DLD1 (cell line): ENCODE measurements around the gene PRKCB.

Experiments used
- in situ Hi-C: cut with HindIII; loops from 2 replicates; pipeline ENCODE4 v1.10.0; 2017; ENCODE audit warnings: low sequenced_read_pairs

Gene PRKCB

DNA sequence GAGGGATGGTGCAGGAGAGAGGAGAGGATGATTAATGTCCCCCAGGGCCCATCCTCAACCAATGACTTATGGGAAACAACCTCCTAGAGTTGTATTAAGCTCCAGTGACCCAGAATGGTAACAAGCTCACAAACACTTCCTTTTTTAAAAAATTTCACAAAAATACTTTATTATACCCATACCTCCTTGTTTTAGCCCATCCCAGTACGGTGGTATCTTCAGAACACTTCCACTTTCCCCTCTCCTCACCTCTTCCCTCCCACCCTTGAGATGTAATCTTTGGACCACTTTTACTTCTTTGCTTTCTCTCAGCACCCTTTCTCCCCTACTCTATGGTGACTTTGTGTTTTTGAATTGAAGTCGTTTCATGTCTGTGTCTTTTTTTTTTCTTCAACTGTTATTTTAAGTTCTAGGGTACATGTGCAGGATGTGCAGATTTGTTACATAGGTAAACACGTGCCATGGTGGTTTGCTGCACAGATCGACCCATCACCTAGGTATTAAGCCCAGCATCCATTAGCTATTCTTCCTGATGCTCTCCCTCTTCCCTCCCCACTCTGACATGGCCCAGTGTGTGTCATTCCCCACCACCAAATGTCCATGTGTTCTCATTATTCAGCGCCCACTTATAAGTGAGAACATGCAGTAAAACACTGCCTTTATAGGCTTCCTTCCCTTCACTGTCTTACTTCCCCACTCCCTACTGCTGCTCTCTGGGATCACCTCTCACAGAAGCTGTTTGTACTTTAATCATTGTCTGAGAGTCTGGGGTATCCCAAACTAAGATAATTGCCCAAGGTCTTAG is 124.5 kb downstream of the PRKCB start:
- in situ Hi-C loops: no loop called here

DNA sequence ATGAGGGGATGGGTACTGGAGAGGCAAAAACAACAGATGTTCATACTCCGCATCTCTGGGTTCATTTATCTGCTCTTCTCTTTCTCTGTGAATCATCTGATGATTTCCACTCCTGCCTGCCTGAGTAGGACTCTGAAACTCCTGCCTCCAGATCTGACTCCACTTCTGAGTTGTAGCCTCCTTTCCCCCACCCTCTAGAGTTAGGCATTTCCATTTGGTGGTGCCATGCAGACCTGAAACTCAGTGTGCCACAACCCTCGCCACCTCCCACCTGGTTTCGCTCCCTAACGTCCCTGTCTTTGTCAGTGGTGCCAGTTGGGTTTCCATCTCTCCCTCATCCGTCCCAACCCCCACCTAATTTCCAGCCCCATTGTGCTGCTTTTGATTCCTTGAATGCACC is 126.2 kb downstream of the PRKCB start:
- in situ Hi-C loops: no loop called here

DNA sequence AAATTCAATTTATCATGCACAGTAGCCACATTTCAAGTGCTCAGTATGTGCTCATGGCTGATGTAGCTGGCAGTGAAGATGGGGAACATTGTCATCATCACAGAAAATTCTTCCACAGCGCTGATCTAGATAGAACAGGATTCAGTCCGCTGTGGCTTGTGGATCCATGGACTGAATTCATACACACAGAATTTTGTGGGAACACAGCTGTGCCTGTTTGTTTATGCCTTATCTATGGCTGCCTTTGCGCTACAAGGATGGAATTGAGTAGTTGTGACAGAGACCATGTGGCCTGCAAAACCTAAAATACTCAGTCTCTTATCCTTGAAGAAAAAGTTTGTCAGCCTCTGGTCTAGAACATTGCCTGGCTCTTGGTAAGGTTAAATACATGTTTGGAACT is 128.4 kb downstream of the PRKCB start:
- in situ Hi-C loops: no loop called here

DNA sequence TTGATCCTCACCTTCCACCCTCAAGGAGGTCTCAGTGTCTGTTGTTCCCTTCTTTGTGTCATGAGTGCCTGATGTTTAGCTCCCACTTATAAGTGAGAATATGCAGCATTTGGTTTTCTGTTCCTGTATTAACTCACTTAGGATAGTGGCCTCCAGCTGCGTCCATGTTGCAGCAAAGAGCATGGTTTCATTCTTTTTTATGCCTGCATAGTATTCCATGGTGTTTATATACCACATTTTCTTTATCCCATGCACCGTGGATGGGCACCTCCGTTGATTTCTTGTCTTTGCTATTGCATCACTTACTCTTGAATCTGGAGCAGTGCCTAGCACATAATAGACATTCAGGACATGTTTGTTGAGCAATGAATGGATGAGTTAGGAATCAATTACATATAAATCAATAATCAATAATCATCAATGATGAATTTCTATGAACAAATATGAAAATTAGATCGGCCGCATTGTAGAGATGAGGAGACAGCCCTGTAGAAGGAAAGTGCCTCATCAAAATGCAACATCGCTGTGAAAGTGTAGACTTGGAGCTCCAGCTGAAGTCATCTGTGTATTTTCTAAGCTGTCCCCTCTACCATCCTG is 129.5 kb downstream of the PRKCB start:
- in situ Hi-C loops: no loop called here

DNA sequence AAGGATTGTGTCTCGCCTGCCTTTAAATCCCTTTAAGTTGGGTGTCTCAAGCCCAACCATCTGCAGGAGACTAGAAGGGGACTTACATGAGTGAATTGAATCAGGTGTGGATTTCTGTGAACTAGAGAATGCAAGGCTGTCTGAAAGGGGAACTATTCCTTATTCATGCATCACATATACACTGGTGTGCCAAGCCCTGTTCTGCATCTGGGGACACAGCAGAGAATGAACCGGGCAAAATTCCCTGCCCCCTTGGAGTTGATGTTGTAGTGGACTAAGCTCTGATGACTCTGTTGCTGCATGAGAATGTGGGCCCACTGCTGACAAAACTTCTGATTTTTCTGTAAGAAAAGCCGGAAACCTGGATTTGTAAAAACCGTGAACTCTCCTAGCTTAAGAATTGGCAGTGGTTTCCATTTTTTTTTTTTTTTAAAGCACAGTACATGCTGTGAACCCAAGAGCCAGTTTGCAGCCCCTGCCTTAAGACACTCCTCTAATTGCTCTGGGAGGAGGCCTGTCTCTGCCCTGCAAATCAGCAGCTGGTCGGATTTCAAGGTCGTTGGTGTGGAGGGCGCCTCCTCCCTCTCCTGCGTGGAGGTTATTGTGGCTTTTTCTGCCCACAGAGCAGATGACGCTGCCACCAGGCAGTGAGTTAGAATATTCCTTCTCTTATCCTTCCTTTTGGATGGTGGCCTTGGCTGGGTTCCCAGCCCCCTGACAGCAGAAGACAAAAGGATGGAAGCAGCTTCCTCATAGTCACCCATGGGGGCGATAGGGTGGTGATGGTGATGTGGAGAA is 131.0 kb downstream of the PRKCB start:
- in situ Hi-C loops: no loop called here

DNA sequence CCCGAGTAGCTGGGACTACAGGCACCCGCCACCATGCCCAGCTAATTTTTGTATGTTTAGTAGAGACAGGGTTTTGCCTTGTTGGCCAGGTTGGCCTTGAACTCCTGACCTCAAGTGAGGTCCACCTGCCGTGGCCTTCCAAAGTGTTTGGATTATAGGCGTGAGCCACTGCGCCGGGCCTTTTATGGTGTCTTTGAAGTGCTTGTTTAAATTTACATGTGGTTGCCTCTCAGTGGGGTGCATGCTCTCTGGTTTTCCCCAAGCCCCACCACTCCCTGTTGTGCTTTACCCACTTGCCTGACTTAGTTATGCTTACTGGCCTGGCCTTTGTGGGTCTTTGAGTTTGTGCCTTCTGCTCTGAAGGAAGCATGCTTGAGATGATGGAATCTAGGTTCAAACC is 132.0 kb downstream of the PRKCB start:
- in situ Hi-C loops: no loop called here

DNA sequence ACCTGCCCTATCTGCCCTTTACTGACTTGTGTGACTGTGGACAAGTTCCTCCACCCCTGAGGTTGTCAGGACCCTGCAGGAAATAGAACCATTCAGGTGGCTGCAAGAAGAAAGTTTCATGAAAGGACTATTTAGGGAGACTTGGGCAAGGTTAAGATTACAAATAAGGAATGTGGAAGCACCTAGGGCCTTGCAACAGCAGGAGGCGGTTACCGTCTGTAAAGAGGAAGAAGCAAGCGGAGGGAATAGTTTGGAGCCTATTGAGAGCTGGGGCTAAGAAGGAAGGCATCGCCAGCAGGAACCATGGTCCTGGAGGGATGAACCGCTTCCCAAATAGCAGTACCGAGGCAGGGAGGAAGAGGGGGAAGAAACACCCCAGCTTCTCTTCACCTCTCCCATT is 132.4 kb downstream of the PRKCB start:
- in situ Hi-C loops: no loop called here

DNA sequence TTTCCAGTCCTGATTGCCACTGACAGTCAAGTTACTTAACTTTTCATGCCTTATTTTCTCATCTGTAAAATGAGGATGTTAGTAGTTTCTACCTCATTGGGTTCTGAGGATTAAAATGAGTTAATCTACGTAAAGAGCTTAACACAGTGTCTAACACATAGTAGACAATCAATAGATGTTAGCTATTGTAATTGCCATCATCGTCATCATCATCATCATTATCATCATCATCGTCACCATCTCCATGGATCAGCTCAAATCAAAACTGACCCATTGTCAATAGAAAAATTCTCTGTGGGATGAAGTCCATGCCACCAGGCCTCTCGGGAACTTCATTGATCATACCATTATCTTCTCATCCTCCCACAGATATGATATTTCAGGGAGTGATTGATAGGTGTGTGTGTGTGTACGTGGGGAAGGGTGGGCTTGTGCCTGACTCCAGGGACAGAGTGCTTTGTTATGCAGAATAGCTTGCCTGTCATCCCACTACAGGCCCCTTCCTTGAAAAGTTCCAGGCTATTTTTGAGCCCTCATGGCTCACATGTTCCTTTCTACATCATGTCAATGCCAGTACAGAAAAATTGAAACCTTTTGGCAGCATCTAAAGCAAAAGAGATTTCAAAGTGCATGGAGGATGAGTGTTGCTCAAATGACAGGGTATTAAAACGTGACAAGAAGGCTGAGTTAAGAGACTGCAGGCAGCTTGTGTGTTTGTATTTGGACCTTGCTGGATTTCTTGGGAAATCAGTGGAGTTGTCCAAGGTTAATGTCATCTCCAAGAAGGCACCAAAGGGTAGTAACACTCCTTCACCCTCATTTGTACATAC is 133.9 kb downstream of the PRKCB start:
- in situ Hi-C loops: no loop called here

DNA sequence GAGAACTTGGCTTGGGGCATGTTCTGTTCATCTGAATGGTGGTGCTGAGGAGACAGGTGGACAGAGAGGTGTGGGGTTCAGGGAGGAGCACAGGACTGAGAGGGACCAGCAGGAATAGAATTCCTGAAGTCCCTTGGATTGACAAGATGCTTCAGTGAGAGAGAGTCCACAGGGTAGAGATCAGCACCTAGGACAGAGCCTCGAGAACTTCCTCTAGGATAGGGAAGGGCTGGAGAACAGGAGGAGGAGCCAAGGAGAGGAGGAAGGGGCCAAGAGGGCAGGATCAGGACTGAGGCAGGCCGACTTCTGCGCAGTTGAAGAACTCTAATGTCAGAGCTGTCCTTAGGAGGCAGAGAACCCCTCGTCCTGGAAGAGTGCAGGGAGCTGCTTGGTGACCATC is 138.4 kb downstream of the PRKCB start:
- in situ Hi-C loops: no loop called here

DNA sequence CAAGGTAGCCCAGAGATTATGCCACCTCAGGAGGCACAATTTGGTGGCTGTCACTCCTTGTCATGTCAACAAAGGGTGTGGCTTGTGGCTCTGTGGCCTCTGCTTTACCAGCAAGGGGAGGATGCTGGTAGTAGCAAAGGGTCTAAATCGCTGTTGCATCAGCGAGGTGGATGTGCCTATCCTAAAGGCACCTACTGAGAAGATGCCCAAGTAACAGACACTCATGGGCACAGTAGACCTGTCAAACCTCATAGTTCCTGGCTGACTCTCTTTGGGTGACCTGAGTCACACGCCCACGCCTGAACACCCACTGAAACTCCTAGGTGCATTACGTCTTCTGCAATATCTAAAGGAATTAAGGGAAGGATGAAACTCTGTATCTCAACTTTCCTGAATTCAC is 139.5 kb downstream of the PRKCB start:
- in situ Hi-C loops: no loop called here

DNA sequence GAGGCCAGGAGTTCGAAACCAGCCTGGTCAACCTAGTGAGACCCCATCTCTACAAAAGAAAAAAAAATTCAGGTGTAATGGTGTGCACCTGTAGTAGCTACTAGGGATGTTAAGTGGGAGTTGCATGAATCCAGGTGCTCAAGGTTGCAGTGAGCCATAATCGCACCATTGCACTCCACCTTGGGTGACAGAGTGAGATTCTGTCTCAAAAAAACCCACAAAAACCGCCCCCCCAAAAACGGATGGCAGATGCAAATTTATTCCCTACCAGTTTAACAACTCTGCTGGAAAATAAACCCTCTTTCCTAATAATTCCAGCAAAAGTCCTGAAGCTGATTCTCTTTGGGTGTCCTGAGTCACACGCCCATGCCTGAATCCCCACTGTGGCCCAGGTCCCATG is 140.3 kb downstream of the PRKCB start:
- in situ Hi-C loops: no loop called here

DNA sequence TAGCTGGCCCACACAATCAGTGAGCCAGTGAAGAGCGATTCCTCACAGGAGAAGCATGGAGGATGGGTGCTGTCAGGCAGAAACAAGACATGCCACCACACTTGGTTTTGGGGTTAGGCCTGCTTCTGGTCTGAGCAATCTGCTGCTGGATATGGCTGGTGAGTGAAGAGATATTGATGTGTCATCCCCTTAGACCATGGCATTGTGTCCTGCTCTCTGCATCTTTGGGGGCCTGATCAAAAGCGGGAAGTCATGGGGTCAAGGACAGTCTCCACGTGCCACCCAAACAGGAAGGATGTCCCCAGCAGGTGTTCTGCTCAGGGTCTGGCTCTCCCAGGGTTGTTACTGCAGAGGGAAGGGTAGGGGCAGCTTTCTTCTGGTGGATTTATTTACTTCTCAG is 140.7 kb downstream of the PRKCB start:
- in situ Hi-C loops: no loop called here

DNA sequence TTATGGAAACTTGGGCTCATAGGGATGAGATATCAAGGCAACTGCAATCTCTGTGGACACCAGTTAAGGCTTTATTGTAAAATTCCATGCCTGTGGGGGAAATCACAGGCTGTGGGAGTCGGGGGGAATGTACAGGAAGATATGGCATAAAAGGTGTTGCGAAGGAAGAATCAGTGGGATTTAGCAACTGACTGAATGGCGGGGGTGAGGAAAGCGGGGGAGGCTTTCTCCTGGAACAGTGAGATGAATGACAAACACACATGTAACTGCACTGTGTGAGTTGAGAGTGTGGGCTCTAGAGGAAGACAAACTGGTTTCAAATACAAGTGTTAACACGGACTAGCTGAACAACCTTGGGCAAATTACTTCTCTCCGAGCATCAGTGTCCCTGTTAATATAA is 143.7 kb downstream of the PRKCB start:
- in situ Hi-C loops: no loop called here

DNA sequence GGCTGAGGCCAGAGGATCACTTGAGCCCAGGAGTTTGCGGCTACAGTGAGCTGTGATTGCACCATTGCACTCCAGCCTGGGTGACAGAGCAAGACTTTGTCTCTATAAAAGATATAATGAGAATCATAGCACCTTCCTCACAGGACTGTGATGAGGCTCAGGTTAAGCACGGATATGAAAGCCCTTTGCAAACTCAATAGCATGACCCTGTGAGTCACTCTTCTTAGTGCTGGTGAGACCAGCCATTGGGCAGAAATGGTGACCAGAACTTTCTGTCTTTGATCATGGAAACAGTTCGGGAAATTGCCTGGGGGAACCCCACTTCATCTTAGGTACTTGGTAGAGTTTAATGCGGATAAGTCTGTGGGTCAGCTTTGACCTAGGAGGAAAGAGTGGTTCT is 144.2 kb downstream of the PRKCB start:
- in situ Hi-C loops: no loop called here

DNA sequence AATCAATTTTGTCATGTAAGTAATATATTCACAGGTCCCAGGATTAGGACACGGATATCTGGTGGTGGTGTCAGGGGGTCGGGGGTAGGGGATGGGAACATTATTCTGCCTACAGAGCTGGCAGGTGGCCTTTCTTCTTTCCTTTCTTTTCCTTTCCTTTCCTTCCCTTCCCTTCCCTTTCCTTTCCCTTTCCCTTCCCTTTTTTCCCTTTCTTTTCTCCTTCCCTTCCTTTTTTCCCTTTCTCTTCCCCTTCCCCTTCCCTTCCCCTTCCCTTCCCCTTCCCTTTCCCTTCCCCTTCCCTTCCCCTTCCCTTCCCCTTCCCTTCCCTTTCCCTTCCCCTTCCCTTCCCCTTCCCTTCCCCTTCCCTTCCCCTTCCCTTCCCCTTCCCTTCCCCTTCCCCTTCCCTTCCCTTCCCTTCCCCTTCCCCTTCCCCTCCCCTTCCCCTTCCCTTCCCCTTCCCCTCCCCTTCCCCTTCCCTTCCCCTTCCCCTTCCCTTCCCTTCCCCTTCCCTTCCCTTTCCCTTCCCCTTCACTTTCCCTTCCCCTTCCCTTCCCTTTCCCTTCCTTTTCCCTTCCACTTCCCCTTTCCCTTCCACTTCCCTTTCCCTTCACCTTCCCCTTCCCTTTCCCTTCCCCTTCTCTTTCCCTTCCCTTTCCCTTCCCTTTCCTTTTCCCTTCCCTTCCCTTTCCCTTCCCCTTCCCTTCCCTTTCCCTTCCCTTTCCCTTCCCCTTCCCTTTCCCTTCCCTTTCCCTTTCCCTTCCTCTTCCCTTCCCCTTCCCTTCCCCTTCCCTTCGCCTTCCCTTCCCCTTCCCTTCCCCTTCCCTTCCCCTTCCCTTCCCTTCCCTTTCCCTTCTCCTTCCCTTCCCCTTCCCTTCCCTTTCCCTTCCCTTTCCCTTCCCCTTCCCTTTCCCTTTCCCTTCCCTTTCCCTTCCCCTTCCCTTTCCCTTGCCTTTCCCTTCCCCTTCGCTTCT is 145.9 kb downstream of the PRKCB start:
- in situ Hi-C loops: no loop called here

DNA sequence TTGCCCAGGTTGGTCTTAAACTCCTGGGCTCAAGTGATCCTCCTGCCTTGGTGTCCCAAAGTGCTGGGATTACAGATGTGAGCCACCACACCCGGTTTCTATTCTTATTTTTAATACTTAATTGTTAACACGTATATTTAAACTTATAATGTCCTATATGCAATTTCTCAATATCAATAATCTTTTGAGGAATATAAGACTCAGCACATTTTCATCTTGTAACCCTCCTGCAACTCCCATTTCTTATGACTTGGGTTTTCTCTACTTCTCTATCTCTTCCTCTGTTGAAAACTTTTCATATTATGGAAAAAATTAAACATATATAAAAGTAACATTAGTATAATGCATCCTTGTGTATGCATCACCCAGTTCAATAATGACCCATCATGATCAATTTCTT is 150.7 kb downstream of the PRKCB start:
- in situ Hi-C loops: no loop called here

DNA sequence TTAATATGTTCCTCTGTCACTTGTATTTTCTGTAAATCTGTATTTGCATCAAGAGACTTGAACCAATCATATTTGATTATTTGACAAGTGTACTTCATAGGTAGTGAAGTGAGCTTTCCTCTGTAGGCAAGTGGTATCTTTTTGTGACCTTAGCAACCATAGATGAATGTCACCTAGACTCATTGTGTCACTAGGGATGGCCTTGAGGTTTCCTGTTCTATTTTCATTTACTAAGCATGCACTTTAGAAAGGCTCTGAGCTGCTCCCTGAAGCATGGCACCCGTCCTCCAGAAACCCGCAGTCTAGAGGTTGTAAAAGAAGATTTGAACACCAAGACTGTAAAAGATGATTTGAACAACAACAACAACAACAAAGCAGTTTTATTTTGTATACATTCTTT is 151.7 kb downstream of the PRKCB start:
- in situ Hi-C loops: no loop called here

DNA sequence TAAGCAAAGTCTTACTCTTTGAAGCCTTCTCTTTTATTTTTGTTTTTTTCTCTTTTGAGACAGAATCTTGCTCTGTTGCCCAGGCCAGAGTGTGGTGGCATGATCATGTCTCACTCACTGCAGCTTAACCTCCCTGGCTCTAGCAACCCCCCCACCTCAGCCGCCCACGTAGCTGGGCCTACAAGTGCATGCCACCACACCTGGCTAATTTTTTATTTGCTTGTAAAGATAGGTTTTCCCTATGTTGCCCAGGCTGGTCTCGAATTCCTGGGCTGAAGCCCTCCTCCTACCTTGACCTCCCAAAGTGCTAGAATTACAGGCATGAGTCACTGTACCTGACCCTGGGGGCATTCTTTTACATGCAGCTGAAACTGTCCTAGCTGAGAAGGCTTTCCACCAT is 154.7 kb downstream of the PRKCB start:
- in situ Hi-C loops: no loop called here

DNA sequence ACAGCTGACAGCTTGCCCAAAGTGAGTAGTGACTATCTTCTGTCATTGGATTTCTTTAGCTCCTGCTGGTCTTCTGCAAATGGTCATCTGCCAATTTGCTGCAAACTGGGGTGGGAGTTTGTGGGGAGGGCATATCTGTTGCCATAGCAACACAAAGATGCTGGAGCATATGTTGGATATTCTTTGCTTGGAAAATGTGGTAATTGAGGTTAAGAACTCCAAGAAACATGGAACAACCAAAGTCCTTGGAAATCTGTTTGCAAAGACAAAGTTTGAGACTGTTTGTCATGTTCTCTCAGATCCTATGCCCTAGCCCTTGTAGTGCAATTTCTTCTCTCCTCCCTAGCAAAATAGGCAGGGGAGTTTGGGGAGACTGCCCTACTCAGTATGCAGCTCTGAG is 155.3 kb downstream of the PRKCB start:
- in situ Hi-C loops: no loop called here

DNA sequence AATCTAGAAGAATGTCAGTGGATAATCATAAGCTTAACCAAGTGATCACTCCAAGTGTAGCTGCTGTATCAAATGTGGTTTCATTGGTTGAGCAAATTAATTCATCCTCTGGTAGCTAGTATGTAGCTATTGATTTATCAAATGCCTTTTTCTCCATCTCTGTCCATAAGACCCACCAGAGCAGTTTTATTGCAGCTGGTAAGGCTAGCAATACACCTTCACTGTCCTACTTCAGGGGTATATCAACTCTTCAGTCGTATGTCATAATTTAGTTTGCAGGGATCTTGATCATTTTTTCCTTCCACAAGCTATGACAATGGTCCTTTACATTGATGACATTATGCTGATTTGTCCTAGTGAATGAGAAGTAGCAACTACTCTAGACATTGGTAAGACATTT is 158.8 kb downstream of the PRKCB start:
- in situ Hi-C loops: no loop called here
